Smooth muscle cell of the pulmonary artery (primary cell): ENCODE measurements around the gene POPDC2. TPM values are rescaled to one million over a fixed set of nuclear protein-coding genes. Genes with fewer than 3 reads are reported as not detected.

Source experiments
- total RNA-seq: library from RNA; depleted of rRNA; stranded (reverse); fragments of >200 nt; gene quantifications from 2 replicates; pipeline ENCODE4 v1.2.3, GENCODE V29; 2014

The POPDC2 gene, protein sequence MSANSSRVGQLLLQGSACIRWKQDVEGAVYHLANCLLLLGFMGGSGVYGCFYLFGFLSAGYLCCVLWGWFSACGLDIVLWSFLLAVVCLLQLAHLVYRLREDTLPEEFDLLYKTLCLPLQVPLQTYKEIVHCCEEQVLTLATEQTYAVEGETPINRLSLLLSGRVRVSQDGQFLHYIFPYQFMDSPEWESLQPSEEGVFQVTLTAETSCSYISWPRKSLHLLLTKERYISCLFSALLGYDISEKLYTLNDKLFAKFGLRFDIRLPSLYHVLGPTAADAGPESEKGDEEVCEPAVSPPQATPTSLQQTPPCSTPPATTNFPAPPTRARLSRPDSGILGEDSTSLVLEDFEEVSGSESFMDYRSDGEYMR
- 0.23 and 0.33 TPM in 2 replicates for total RNA-seq

DNA sequence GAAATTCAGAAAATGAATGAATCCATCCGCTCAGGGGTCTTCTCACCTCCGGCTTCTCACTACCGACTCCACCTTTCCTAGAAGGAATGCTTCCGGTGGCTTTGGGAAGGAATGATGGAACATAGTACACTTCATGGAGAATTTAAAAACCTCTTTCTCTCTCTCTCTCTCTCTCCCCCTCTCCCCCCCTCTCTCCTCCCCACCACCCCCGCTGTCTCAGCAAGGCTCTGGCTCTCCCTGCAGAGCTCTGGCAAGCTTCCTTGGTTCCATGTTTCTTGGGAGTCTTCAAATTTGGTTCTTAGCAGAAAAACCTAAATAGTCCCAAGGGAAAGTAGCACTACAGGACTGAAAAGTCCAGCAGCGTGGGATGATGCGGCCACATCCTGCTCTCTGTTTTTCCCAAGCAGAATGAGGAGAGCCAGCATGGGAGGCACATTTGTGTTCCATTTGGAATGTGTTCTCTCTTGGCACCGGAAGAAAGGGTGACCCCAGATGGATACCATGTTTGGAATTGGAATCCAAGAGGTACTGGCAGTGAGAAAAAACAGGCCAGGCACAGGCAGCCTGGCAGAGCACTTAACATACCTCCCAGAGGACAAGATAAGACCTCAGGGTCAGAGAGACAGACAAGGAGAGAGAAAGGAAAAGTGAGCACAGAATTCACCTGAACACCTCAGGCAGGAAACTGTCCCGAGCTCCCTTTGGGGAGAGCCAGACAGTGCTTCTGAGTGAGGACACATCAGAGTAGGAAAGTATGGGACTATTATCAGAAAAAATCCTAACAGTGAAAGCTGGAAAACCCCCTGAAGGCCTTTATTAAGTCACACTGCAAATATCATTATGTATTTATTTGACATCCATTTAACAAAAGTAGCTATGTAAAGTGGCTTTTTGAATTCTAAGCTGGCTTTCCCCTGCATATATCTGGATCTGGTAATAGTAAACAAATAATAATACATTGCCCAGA lies at the start of gene POPDC2:
Gene POPDC2, minus strand, starts transcription at position 116 of the 967 bp plus-strand sequence. CDS start 166 bp downstream, outside the sequence.

DNA sequence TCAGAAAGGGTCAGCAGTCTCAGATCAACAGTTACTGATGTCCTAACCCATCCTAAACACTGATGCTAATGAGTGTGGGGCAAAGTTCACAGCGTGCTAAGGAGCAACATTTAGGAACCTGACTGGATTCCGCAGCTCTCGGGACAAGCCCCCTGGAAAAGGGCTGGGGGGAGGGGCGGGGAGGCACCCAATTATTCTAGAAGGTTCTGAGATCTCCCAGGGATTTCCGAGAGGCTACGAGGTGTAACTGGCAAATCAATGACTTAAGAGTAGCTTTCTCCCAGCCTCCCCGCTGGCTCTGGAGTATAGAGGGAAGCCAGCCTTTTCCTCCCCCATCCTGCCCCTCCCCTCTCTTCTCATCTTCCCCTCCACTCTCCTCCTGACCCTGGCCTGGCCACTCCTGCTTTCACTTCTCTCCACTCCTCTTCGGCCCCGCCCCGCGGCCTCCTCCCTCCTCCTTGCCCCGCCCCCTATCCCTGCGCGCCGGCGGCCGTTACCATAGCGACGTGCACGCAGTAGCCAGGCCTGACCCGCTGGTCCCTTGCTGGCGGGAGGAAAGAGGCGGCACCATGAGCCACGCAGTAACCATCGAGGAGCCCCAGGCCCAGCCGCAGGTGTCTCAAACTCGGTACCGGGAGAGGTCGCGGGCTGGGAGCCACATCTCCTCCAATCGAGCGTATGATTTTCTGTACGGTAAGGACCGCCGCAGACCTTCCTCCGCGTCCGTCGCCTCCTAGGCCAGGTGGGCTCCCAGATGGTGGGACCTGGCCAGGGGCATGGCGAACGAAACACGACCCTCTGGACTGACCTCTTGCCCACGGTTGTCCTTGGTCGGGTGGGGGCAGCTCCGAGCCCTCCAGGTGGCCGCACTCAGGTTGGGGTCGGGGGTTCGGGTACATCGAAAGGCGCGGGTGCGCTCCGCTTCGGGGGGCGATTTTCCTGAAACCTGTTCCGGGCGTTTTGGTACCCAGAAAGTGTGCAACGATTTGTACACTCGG lies 42.4 kb upstream of the POPDC2 start, which contains the start of gene CFAP91:
Gene CFAP91, plus strand, starts transcription at position 493 of the 998 bp plus-strand sequence. Its CDS starts 77 bp downstream, at position 570.

DNA sequence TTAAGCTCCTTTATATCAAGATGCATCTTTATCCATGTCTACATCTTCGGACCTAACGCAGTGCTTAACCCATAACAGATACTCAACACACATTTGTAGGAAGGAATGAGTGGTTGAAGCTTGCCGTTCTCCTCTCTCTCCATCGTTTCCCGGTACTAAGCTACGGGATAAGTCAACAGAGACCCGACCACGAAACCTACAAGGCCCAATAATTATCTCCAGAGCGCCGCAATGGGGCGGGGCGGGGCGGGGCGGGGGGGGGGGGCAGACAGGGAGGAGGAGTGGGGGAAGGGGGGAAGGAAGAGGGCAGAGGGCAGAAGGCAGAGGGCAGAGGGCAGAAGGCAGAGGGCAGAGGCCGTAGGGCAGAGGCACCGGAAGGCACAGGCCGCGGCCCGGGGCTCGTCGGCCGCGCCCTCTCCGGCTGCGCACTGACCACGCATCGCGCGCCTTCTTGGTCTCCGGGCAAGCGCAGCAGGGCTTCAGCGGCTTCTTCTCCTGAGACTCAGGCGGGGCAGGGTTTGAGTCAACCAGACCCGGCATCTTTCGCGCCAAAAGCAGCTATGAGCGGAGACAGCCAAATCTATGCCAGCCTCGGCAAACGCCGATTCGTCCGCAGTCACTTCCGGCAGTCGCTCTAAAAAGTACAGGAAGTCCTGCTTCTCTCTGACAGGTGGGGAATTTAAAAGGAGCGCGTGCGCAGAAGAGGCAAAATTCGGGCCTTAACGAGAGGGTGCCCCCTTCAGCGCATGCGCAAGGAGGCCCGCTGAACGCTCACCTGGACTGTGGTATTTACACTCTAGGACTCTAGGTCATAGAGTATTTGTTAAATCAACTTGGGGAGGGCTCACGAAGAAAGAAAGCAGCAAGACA lies 16.6 kb upstream of the POPDC2 start, which contains the start of gene COX17:
Gene COX17, minus strand, starts transcription at position 636 of the 870 bp plus-strand sequence. Its CDS starts 96 bp downstream, at position 540.

DNA sequence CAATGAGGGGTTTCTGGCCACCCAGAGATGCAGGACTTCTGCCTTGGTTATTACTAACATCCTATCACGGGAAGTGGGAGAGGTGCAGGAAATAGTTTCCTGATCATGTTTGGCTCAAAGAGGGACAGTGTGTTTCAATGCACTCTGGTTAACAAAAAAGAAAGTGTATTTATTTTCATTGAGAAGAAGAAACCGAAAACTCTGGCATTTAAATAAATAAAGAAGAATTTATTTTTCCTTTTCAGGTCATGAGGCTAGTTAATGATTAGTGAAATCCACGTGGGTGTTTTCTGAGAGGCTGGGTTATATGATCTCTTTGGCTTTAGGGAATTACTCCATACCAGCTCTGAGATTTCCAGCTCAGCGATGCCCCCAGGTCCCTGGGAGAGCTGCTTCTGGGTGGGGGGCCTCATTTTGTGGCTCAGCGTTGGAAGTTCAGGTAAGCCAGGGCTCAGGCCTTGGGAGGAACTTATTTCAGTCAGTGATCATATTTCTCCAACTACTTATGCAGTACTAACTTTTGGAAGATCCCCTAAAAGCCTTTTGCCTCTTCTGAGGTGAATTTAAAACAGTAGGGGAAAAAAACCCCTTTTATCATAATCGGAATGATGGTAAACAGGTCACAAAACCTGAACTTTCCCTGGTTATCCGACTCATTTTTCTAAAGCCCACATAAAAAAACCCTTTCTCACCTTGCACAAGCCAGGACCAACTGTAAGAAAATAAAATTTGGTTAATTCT lies 62.7 kb downstream of the POPDC2 start, which contains the start of gene PLA1A:
Gene PLA1A, plus strand, starts transcription at position 338 of the 741 bp plus-strand sequence. Its CDS starts 29 bp downstream, at position 367.

Other genes with a start within 250 kb of the POPDC2 start
- gene TMEM39A, start 197.0 kb downstream of the POPDC2 start, total RNA-seq: 80.6 and 99.4 TPM in 2 replicates
- gene POGLUT1, start 191.6 kb downstream of the POPDC2 start, total RNA-seq: 21.4 and 22.2 TPM in 2 replicates
- 59.0 and 65.6 TPM in 2 replicates for gene TIMMDC1, start 162.0 kb downstream of the POPDC2 start, total RNA-seq
- gene CD80, start 101.0 kb downstream of the POPDC2 start, total RNA-seq: not detected in 2 replicates
- gene ADPRH, start 81.1 kb downstream of the POPDC2 start, total RNA-seq: 4.5 and 4.8 TPM in 2 replicates
- gene PLA1A, start 62.7 kb downstream of the POPDC2 start, total RNA-seq: 0.13 and 0.30 TPM in 2 replicates
- gene COX17, start 16.8 kb upstream of the POPDC2 start, total RNA-seq: 18.1 TPM in 2 replicates
- 0.59 and 0.72 TPM in 2 replicates for gene CFAP91, start 42.4 kb upstream of the POPDC2 start, total RNA-seq
- 0.20 and 0.23 TPM in 2 replicates for gene NR1I2, start 121.5 kb upstream of the POPDC2 start, total RNA-seq